SK-N-SH (cell line): Measurements from ENCODE around the gene MXI1. TPM values are rescaled to one million over a fixed set of nuclear protein-coding genes. Genes with fewer than 3 reads are reported as not detected.

ENCODE experiments used
- CTCF ChIA-PET: fragments of 300-600, 350-600 bp; formaldehyde crosslinking; extraction: SDS; loops from one replicate; lab custom pipeline; 2021; lab: Yijun Ruan, JAX
- POLR2A ChIA-PET: fragments of 350-600 bp; sonication (Branson Sonifier 250); formaldehyde crosslinking; extraction: SDS; loops from one replicate; lab custom pipeline; 2020; ENCODE audit warnings: antibody characterized with exemption, inconsistent platforms; lab: Yijun Ruan, JAX
- DNase-seq: peaks from one replicate; pipeline ENCODE4 v3.0.0; 2012
- H2AFZ ChIP-seq: fragments of 200-600 bp; sonication (generic); 2 replicates; pipeline ENCODE4 v1.8.1; 2016; ENCODE audit warnings: antibody characterized with exemption, mild to moderate bottlenecking, low read depth
- H3F3A ChIP-seq: fragments of 200-600 bp; sonication (generic); replicated peaks from 2 replicates; pipeline ENCODE3; 2016; ENCODE audit warnings: antibody characterized with exemption, mild to moderate bottlenecking; ENCODE audit not compliant: insufficient read depth
- H3K27ac ChIP-seq, 2 experiments: fragments of 200-500 bp in 1 of 2; fragments of 200-600 bp in 1 of 2; sonication (Bioruptor generic) in 1 of 2; sonication (generic), shearing (Covaris generic) in 1 of 2; 2 replicates each; pipeline versions ENCODE4 v1.5.1 to v1.6.1; 2014 to 2016; ENCODE audit warnings: low read depth in 2 of 2, inconsistent platforms in 1 of 2, low read length in 1 of 2, mild to moderate bottlenecking in 1 of 2, mixed read lengths in 1 of 2
- H3K27me3 ChIP-seq: fragments of 200-600 bp; sonication (generic), shearing (Covaris generic); 2 replicates; pipeline ENCODE4 v1.6.1; 2016; ENCODE audit warnings: mixed run types; ENCODE audit not compliant: insufficient read depth
- H3K36me3 ChIP-seq, 2 experiments: fragments of 200-500 bp in 1 of 2; fragments of 200-600 bp in 1 of 2; sonication (Bioruptor generic) in 1 of 2; sonication (generic) in 1 of 2; replicated peaks in 1 of 2; 2 replicates each; pipeline versions ENCODE3 to v1.5.1; 2014 to 2016; ENCODE audit warnings: low read length in 1 of 2, mild to moderate bottlenecking in 1 of 2; ENCODE audit not compliant: insufficient read depth in 2 of 2, control insufficient read depth in 1 of 2
- H3K4me1 ChIP-seq, 2 experiments: fragments of 200-500 bp in 1 of 2; fragments of 200-600 bp in 1 of 2; sonication (Bioruptor generic) in 1 of 2; sonication (generic), shearing (Covaris generic) in 1 of 2; 2 replicates each; pipeline versions ENCODE4 v1.5.1 to v1.6.1; 2014 to 2016; ENCODE audit warnings: low read depth in 1 of 2, low read length in 1 of 2, mixed run types in 1 of 2; ENCODE audit not compliant: insufficient read depth in 2 of 2, control insufficient read depth in 1 of 2
- H3K4me2 ChIP-seq: fragments of 200-600 bp; sonication (generic), shearing (Covaris generic); 2 replicates; pipeline ENCODE4 v1.6.1; 2017; ENCODE audit warnings: mixed run types
- H3K4me3 ChIP-seq, 2 experiments: fragments of 200-500 bp in 1 of 2; fragments of 200-600 bp in 1 of 2; sonication (Bioruptor generic) in 1 of 2; sonication (generic), shearing (Covaris generic) in 1 of 2; 2 replicates each; pipeline versions ENCODE4 v1.5.1 to v1.8.1; 2014 to 2016; ENCODE audit warnings: low read depth in 2 of 2, inconsistent platforms in 1 of 2, low read length in 1 of 2, mild to moderate bottlenecking in 1 of 2, mixed read lengths in 1 of 2, moderate library complexity in 1 of 2
- H3K79me2 ChIP-seq: fragments of 200-600 bp; sonication (generic); 2 replicates; pipeline ENCODE4 v1.8.1; 2017; ENCODE audit warnings: mild to moderate bottlenecking; ENCODE audit not compliant: insufficient read depth
- H3K9ac ChIP-seq: fragments of 200-600 bp; sonication (generic); 2 replicates; pipeline ENCODE4 v1.6.1; 2017; ENCODE audit warnings: mixed run types
- H3K9me2 ChIP-seq: fragments of 200-600 bp; sonication (generic); 2 replicates; pipeline ENCODE4 v1.6.1; 2017; ENCODE audit warnings: mixed run types
- H3K9me3 ChIP-seq: fragments of 200-600 bp; sonication (generic); 2 replicates; pipeline ENCODE4 v1.6.1; 2017; ENCODE audit warnings: mixed run types, mild to moderate bottlenecking, moderate library complexity
- H4K20me1 ChIP-seq: fragments of 200-600 bp; sonication (generic); 2 replicates; pipeline ENCODE4 v1.6.1; 2017; ENCODE audit warnings: mild to moderate bottlenecking, mixed run types; ENCODE audit not compliant: insufficient read depth
- CHD2 ChIP-seq: fragments of 150-350 bp; IDR thresholded peaks from 2 replicates; pipeline ENCODE4 v1.6.1; 2018; ENCODE audit warnings: low read length; ENCODE audit not compliant: partially characterized antibody
- FOXM1 ChIP-seq: IDR thresholded peaks from 2 replicates; pipeline ENCODE4 v1.4.0; 2012; ENCODE audit warnings: low read depth, mild to moderate bottlenecking
- JUND ChIP-seq: IDR thresholded peaks from 2 replicates; pipeline ENCODE4 v1.4.0; 2012
- MEF2A ChIP-seq: IDR thresholded peaks from 2 replicates; pipeline ENCODE4 v1.4.0; 2012; ENCODE audit warnings: low read depth, borderline replicate concordance
- MXI1 ChIP-seq: IDR thresholded peaks from 2 replicates; pipeline ENCODE4 v1.6.1; 2012; ENCODE audit warnings: mild to moderate bottlenecking, low read depth, low read length, improper control_type of control experiment
- NFIC ChIP-seq: IDR thresholded peaks from 2 replicates; pipeline ENCODE4 v1.4.0; 2012; ENCODE audit warnings: borderline replicate concordance
- NRF1 ChIP-seq: IDR thresholded peaks from 2 replicates; pipeline ENCODE4 v1.6.1; 2012; ENCODE audit warnings: low read depth, mild to moderate bottlenecking, low read length
- POLR2AphosphoS5 ChIP-seq: IDR thresholded peaks from 2 replicates; pipeline ENCODE4 v1.6.1; 2012; ENCODE audit warnings: low read depth, low read length
- RAD21 ChIP-seq: IDR thresholded peaks from 2 replicates; pipeline ENCODE4 v1.6.1; 2012; ENCODE audit warnings: mild to moderate bottlenecking, low read length
- SMC3 ChIP-seq: IDR thresholded peaks from 2 replicates; pipeline ENCODE4 v1.6.1; 2012; ENCODE audit warnings: low read depth, low read length, improper control_type of control experiment
- TAF1 ChIP-seq: IDR thresholded peaks from 2 replicates; pipeline ENCODE4 v1.6.1; 2012; ENCODE audit warnings: low read depth, mild to moderate bottlenecking, low read length, moderate library complexity, borderline replicate concordance
- ZBTB33 ChIP-seq: IDR thresholded peaks from 2 replicates; pipeline ENCODE4 v1.4.0; 2012; ENCODE audit warnings: low read depth, borderline replicate concordance
- WGBS: methylation state at CpG from one replicate; pipeline ENCODE4 v1.1.6; 2017; ENCODE audit warnings: low lambda C conversion rate; 5-methylcytosine and 5-hydroxymethylcytosine counted together
- polyA plus RNA-seq, 3 experiments: library from polyadenylated mRNA; depleted of rRNA; stranded (reverse); fragments of >200 nt; gene quantifications; 2 replicates each; pipeline ENCODE4 v1.2.3, GENCODE V29; 2012
- TF ChIP-seq, protein P1 (sequence below): IDR thresholded peaks from 2 replicates; pipeline ENCODE4 v1.6.1; 2012; ENCODE audit warnings: mild to moderate bottlenecking, low read depth, low read length, moderate library complexity
- TF ChIP-seq, protein P2 (sequence below): IDR thresholded peaks from 2 replicates; pipeline ENCODE4; 2012

Gene MXI1
- polyA plus RNA-seq, 1 of the 3 experiments (the other 2 are of a cell fraction): 13.8 TPM

DNA sequence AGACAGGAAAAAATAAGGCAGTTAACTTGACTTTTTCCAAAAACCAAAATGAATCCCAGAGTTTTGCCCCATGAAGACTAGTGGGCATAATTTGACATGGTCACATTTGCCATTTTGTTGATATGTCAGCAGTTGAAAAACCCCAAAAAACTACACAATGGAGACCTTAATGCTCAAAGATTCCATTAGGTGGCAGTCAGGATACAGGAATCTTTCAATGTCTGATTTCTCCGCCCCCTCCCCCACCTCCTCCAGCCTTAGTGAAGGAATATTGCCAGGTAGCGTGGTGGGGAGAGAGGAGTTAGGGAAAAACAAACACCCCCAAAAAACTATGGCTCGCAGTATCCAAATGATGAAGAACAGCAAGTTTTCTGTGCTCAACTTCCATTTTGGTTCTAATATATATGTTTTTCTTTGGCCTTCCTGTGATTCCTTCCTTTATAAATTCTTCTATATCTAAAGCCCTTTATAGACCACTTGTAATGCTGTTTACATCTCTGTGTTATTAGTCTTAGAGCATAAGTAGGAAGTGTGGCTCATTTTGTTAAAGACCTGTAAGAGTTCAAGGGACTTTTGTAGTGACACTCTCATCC lies 104.0 kb downstream of the MXI1 start (continued):
- TF ChIP-seq, protein P1, sequence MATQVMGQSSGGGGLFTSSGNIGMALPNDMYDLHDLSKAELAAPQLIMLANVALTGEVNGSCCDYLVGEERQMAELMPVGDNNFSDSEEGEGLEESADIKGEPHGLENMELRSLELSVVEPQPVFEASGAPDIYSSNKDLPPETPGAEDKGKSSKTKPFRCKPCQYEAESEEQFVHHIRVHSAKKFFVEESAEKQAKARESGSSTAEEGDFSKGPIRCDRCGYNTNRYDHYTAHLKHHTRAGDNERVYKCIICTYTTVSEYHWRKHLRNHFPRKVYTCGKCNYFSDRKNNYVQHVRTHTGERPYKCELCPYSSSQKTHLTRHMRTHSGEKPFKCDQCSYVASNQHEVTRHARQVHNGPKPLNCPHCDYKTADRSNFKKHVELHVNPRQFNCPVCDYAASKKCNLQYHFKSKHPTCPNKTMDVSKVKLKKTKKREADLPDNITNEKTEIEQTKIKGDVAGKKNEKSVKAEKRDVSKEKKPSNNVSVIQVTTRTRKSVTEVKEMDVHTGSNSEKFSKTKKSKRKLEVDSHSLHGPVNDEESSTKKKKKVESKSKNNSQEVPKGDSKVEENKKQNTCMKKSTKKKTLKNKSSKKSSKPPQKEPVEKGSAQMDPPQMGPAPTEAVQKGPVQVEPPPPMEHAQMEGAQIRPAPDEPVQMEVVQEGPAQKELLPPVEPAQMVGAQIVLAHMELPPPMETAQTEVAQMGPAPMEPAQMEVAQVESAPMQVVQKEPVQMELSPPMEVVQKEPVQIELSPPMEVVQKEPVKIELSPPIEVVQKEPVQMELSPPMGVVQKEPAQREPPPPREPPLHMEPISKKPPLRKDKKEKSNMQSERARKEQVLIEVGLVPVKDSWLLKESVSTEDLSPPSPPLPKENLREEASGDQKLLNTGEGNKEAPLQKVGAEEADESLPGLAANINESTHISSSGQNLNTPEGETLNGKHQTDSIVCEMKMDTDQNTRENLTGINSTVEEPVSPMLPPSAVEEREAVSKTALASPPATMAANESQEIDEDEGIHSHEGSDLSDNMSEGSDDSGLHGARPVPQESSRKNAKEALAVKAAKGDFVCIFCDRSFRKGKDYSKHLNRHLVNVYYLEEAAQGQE: no peak
- TF ChIP-seq MEF2A (no peak), RAD21 (peak; percentile 92), POLR2AphosphoS5 (no peak), CHD2 (peak; percentile 88), SMC3 (peak; percentile 78)

DNA sequence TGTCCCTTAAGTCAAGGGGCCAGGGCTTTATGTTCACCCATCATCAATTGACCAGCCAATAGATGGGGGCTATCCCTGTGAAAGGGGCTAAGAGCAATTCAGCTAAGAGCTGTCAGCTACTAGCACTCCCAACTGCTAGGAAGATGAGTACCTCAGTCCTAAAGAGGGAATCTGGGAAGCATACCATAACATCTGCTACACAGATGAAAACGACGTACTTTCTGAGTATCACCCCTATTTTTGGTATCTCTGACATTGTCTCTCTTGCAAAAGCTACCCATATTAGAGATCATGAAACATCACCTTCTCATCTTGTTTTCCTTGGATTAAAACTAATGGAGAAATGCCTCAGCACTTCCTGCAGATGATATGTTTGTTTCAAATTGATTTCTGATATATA lies 104.8 kb downstream of the MXI1 start:
- TF ChIP-seq MXI1 (no peak), MEF2A (no peak), NFIC (no peak), JUND (no peak), FOXM1 (no peak), TAF1 (no peak), ZBTB33 (no peak), NRF1 (no peak), SMC3 (no peak)
- TF ChIP-seq, protein P2, sequence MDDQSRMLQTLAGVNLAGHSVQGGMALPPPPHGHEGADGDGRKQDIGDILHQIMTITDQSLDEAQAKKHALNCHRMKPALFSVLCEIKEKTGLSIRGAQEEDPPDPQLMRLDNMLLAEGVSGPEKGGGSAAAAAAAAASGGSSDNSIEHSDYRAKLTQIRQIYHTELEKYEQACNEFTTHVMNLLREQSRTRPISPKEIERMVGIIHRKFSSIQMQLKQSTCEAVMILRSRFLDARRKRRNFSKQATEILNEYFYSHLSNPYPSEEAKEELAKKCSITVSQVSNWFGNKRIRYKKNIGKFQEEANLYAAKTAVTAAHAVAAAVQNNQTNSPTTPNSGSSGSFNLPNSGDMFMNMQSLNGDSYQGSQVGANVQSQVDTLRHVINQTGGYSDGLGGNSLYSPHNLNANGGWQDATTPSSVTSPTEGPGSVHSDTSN: no peak
- H3K36me3 ChIP-seq: no peaks in the 10 kb centered on the region
- WGBS: 94% methylated on average over 2 of the region's 2 CpGs
- H3K4me3 ChIP-seq: no peak overlapping the region
- no peaks in the 10 kb centered on the region for H4K20me1 ChIP-seq
- H3K27ac ChIP-seq: no peak overlapping the region
- no peaks in the 10 kb centered on the region for H3K27me3 ChIP-seq
- H3K4me1 ChIP-seq: peaks cover 0 to 10% of the 10 kb centered on the region in 2 experiments; a peak in 2 of 4 replicates
- no peak for DNase-seq
- ChIA-PET CTCF (interaction anchor here (0.8 to 3.3 kb wide), 11 partner anchors 8 to 296 kb away, joined by 3 to 25 read pairs (median 4); no protein-coding TSS in a partner anchor), POLR2A (no interaction called here)
- no peak overlapping the region for H3K9ac ChIP-seq
- no peak overlapping the region for H3K4me2 ChIP-seq
- no peaks in the 10 kb centered on the region for H3K79me2 ChIP-seq
- no peak overlapping the region for H2AFZ ChIP-seq
- no peaks in the 10 kb centered on the region for H3K9me3 ChIP-seq
- no peaks in the 10 kb centered on the region for H3F3A ChIP-seq
- no peaks in the 10 kb centered on the region for H3K9me2 ChIP-seq
